Adrenal gland (tissue), 12 donors: Measurements from ENCODE around the gene VIPR1. TPM values are rescaled to one million over a fixed set of nuclear protein-coding genes. Genes with fewer than 3 reads are reported as not detected.

Experiments
- DNase-seq, 7 donors: peaks; one replicate each; pipeline ENCODE4 v3.0.0-alpha.2; 2019 to 2020
- H3K27ac ChIP-seq, 5 donors: fragments of 200-600 bp; sonication (generic) in 4 of 5; 1 replicate in 3 of 5; 2 replicates in 2 of 5; pipeline versions ENCODE4 v1.5.1 to v1.8.0; 2016 to 2020; ENCODE audit warnings: mild to moderate bottlenecking in 1 of 5
- H3K27me3 ChIP-seq: fragments of 200-600 bp; 2 replicates; pipeline ENCODE4 v1.8.0; 2021
- H3K36me3 ChIP-seq, 2 donors: fragments of 200-600 bp; replicated peaks in 1 of 2; 1 replicate in 1 of 2; 2 replicates in 1 of 2; pipeline versions ENCODE4 v1.5.1 to v1.8.0; 2018 to 2022
- H3K4me1 ChIP-seq, 2 donors: fragments of 200-600 bp; replicated peaks in 1 of 2; 1 replicate in 1 of 2; 2 replicates in 1 of 2; pipeline versions ENCODE4 v1.5.1 to v1.8.0; 2018 to 2021
- H3K4me3 ChIP-seq, 4 donors: fragments of 200-600 bp; sonication (generic) in 3 of 4; one replicate each; pipeline ENCODE4 v1.5.1; 2016 to 2018
- H3K9me3 ChIP-seq, 3 donors: fragments of 200-600 bp; sonication (generic) in 1 of 3; replicated peaks in 1 of 3; 1 replicate in 2 of 3; 2 replicates in 1 of 3; pipeline versions ENCODE4 v1.5.1 to v1.8.0; 2016 to 2021
- POLR2A ChIP-seq, 2 donors: fragments of 450-650 bp; IDR thresholded peaks; one replicate each; pipeline ENCODE4 v1.6.1; 2017; ENCODE audit warnings: antibody characterized with exemption in 2 of 2, mild to moderate bottlenecking in 2 of 2, moderate library complexity in 1 of 2
- WGBS, 4 donors: extraction: QIAGEN DNeasy Blood & Tissue Kit in 2 of 4; methylation state at CpG; one replicate each; pipeline versions ENCODE4 v1.1.5 to v1.1.7; 2013 to 2017; 5-methylcytosine and 5-hydroxymethylcytosine counted together
- intact Hi-C, 2 donors: fragments of 100-400 bp; cut with DNase I; formaldehyde crosslinking; loops; one replicate each; pipeline versions ENCODE4 v1.14.1 to v1.15.0; 2022 to 2023
- polyA plus RNA-seq, 3 donors: library from polyadenylated mRNA; stranded (reverse); fragments of 200-250 nt in 2 of 3; fragments of 350-450 nt in 1 of 3; fragmentation: Illumina TruSeq in 1 of 3; extraction: RNeasy Lipid Tissue Mini Kit (QIAGEN cat#74804) in 1 of 3; gene quantifications; one replicate each; pipeline ENCODE4 v1.2.3, GENCODE V29; 2013 to 2014
- total RNA-seq, 9 donors: library from RNA; depleted of rRNA in 4 of 9; stranded (reverse); fragments of >200 nt in 4 of 9; fragments of 120-200 nt in 1 of 9; fragmentation: NEBNext Ultra II Directional in 1 of 9; extraction: Animal tissue kit (Norgen Biotek cat#: 25700) in 1 of 9; gene quantifications; one replicate each; pipeline versions ENCODE4 v1.1.0 to v1.2.4, GENCODE V29; 2013 to 2023
- TF ChIP-seq, protein P1 (sequence below), 6 experiments: fragments of 450-650 bp in 4 of 6; fragments of 200-600 bp in 2 of 6; sonication (generic) in 1 of 6; IDR thresholded peaks; 1 replicate in 5 of 6; 2 replicates in 1 of 6; pipeline versions ENCODE4 v1.5.1 to v1.8.0; 2016 to 2021; ENCODE audit warnings: antibody characterized with exemption in 6 of 6, mild to moderate bottlenecking in 2 of 6, moderate library complexity in 1 of 6
- donor health status: healthy with polysubstance abuse.
- donor health status: Bipolar disorder and iron deficiency.
- donor health status: DM: yes; HTN: yes; CAD: no.
- donor health status: DM: no; HTN: no; CAD: no.
- donor health status: DM: no; HTN: no; CAD: no.
- donor health status: DM: yes; HTN: yes; CAD: no.

Gene VIPR1
- total and polyA plus RNA-seq, 12 donors = 0.55 to 24.4 (median 3.5) TPM

DNA sequence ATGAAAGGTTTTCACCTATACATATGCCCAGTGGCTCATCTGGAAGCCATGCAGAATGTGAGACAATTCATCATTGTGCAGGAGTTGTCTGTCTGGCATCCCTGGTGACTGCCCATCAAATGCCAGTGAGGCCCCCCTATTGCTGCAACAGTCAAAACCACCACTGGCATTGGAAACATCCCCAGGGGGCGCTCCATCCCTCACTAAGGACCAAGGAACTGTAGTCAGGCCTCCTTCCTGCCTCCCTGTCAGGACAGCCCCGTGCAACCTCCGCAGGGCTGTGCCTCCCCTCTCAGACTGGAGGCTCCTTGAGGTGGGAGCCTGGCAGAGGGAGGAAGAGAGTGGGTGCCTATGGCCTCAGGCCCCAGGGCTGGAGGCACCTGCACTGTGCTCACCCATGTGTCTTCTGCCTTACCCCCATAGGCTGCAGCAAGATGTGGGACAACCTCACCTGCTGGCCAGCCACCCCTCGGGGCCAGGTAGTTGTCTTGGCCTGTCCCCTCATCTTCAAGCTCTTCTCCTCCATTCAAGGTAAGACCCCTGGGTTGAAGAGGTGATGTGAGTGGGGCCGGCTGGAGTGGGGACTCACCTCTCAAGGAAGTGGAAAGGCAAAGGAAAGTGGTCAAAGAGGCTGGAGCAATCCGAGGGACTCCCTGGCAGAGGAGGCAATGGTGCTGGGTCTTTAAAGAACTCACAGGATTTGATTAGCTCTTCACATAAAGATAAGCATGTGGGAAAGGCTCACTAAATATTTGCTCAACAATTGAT, 16.5 kb downstream of the VIPR1 start:
- WGBS, 4 donors = 71 to 90% (median 83%) methylated on average over 1 to 6 of the region's 6 CpGs
- intact Hi-C loops = no loop called here

DNA sequence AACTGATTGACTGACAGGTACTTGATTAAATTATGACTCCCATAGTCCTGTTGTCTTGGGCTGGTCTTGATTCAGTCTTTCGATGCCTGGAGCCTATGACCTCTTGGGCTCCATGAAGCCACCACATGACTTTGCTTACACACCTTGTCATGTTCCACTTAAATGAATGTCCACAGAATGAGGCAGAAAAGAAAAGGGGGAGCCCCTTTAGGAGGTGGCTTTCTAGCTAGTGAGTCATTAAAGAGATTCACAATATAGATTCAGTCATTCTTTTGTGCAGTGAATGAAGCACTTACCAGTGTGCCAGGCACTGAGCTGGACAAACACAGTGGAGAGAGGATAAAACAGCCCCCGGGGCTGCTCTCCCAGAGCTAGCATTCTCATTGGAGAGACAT, 17.1 kb downstream of the VIPR1 start:
- no peaks in the 10 kb centered on the region for H3K4me1 ChIP-seq
- DNase-seq = no peak
- intact Hi-C loops = no loop called here
- no peak overlapping the region for H3K4me3 ChIP-seq
- TF ChIP-seq POLR2A (IDR thresholded peaks at IDR 0.05) = no peak
- TF ChIP-seq, protein P1, sequence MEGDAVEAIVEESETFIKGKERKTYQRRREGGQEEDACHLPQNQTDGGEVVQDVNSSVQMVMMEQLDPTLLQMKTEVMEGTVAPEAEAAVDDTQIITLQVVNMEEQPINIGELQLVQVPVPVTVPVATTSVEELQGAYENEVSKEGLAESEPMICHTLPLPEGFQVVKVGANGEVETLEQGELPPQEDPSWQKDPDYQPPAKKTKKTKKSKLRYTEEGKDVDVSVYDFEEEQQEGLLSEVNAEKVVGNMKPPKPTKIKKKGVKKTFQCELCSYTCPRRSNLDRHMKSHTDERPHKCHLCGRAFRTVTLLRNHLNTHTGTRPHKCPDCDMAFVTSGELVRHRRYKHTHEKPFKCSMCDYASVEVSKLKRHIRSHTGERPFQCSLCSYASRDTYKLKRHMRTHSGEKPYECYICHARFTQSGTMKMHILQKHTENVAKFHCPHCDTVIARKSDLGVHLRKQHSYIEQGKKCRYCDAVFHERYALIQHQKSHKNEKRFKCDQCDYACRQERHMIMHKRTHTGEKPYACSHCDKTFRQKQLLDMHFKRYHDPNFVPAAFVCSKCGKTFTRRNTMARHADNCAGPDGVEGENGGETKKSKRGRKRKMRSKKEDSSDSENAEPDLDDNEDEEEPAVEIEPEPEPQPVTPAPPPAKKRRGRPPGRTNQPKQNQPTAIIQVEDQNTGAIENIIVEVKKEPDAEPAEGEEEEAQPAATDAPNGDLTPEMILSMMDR (IDR thresholded peaks at IDR 0.05) = no peak
- H3K27ac ChIP-seq = no peak overlapping the region
- H3K9me3 ChIP-seq = no peaks in the 10 kb centered on the region
- WGBS, 4 donors = 84 to 97% (median 91%) methylated on average over 2 of the region's 2 CpGs
- no peaks in the 10 kb centered on the region for H3K36me3 ChIP-seq
- H3K27me3 ChIP-seq = no peaks in the 10 kb centered on the region

More for the DNA sequence above, 16.5 kb downstream of the VIPR1 start:
- Histone ChIP-seq H3K27me3 (no peaks in the 10 kb centered on the region), H3K36me3 (no peaks in the 10 kb centered on the region), H3K9me3 (no peaks in the 10 kb centered on the region), H3K27ac (no peak overlapping the region), H3K4me1 (no peaks in the 10 kb centered on the region), H3K4me3 (no peak overlapping the region)
- peak in 1 of 7 donors; percentile 21 for DNase-seq
- no peak for TF ChIP-seq POLR2A (IDR thresholded peaks at IDR 0.05)
- TF ChIP-seq, protein P1 (IDR thresholded peaks at IDR 0.05) = peak in 3 of 6 experiments; percentile 12 to 19 (median 15)

DNA sequence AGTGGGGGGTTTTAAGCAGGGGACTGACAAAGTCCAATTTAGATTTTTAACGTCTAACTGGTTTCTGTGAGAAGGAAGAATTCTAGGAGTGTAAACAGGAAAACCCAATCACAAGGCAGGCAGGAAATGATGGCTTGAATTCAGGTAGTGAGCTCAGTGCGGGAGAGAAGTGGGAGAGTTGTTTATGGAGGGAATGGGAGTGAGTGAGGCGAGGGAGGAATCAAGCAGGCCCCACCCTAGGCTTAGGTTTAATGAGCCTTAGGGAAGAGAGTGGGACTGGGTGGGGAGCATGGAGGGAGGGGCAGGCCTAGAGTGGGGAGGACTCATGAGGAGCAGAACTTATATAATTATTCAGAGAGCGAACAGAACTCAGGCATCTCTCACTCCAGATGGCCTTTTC, 17.9 kb downstream of the VIPR1 start:
- no peaks in the 10 kb centered on the region for H3K4me1 ChIP-seq

DNA sequence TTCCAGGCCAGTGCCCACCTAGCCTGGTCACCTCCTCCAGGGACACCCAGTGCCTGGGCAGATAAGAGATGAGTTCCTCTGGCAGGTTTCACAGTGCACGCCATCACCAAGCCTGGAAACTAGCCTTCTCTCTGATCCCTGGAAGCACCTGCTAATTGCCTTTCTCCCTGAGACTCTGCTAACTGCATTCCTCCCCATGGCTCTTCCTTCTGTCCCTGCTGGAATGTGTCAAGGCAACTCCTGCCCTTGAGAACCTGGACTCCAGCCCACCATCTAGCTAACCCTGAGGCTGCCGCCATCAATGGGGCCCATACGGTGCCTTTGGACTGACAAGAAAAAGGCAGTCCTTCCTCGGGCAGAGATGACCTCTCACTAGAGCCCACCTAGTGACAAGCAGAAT, 18.5 kb downstream of the VIPR1 start:
- H3K9me3 ChIP-seq = no peaks in the 10 kb centered on the region
- TF ChIP-seq, protein P1 (IDR thresholded peaks at IDR 0.05) = no peak
- TF ChIP-seq POLR2A (IDR thresholded peaks at IDR 0.05) = no peak
- H3K4me1 ChIP-seq = no peaks in the 10 kb centered on the region
- H3K4me3 ChIP-seq = no peak overlapping the region
- intact Hi-C loops = loop anchor here in 1 of 2 donors (10.0 kb wide), 1 partner anchor 276 kb away; no protein-coding TSS in a partner anchor
- no peaks in the 10 kb centered on the region for H3K36me3 ChIP-seq
- no peaks in the 10 kb centered on the region for H3K27me3 ChIP-seq
- DNase-seq = no peak
- 44 to 76% (median 63%) methylated on average over 3 to 4 of the region's 4 CpGs for WGBS, 4 donors
- no peak overlapping the region for H3K27ac ChIP-seq

More for the DNA sequence above, 17.9 kb downstream of the VIPR1 start:
- no peak overlapping the region for H3K4me3 ChIP-seq
- no peak overlapping the region for H3K27ac ChIP-seq
- intact Hi-C loops = loop anchor here in 1 of 2 donors (10.0 kb wide), 1 partner anchor 276 kb away; no protein-coding TSS in a partner anchor
- TF ChIP-seq, protein P1 (IDR thresholded peaks at IDR 0.05) = no peak
- TF ChIP-seq POLR2A (IDR thresholded peaks at IDR 0.05) = no peak
- 70 to 77% (median 75%) methylated on average over 4 of the region's 4 CpGs for WGBS, 4 donors
- no peaks in the 10 kb centered on the region for H3K27me3 ChIP-seq
- no peak for DNase-seq
- H3K36me3 ChIP-seq = no peaks in the 10 kb centered on the region
- H3K9me3 ChIP-seq = no peaks in the 10 kb centered on the region
